CMK (cell line): ENCODE data around the gene PUS10.
"Not testable (repeated sequence)": the region's sequence is repeated elsewhere in the genome, so short reads cannot be mapped to it uniquely, and the experiment has no call there.

Experiments
- DNase-seq: peaks from one replicate; pipeline ENCODE4 v3.0.0-alpha.2; 2010; ENCODE audit warnings: low read depth

The PUS10 gene

DNA sequence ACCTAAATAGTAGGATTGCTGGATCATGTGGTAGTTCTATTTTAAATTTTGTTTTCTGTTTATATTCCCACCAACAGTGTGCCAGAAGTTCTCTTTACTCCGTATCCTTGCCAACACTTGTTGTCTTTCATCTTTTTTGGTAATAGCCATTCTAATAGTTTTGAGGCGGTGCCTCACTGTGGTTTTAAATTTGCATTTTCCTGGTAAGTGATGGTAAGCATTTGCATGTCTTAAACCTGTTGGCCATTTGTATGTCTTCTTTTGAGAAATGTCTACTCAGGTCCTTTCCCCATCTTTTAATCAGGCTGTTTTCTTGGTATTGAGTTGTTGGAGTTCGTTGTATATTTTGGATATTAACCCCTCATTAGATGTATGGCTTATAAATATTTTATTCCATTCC, 85.1 kb downstream of the PUS10 start:
- DNase-seq: no peak

DNA sequence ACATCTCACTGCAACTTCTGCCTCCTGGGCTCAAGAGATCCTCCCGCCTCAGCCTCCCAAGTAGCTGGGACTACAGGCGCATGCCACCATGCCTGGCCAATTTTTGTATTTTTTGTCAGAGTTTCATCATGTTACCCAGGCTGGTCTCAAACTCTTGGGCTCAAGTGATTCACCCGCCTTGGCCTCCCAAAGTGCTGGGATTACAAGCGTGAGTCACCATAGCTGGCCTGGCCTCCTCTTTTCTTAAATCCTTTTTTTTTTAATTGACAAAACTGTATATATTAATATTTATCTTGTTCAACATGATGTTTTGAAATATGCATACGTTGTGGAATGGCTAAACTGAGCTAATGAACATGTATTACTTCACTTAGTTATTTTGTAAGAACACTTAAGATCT, 86.0 kb downstream of the PUS10 start:
- not testable (repeated sequence) for DNase-seq

DNA sequence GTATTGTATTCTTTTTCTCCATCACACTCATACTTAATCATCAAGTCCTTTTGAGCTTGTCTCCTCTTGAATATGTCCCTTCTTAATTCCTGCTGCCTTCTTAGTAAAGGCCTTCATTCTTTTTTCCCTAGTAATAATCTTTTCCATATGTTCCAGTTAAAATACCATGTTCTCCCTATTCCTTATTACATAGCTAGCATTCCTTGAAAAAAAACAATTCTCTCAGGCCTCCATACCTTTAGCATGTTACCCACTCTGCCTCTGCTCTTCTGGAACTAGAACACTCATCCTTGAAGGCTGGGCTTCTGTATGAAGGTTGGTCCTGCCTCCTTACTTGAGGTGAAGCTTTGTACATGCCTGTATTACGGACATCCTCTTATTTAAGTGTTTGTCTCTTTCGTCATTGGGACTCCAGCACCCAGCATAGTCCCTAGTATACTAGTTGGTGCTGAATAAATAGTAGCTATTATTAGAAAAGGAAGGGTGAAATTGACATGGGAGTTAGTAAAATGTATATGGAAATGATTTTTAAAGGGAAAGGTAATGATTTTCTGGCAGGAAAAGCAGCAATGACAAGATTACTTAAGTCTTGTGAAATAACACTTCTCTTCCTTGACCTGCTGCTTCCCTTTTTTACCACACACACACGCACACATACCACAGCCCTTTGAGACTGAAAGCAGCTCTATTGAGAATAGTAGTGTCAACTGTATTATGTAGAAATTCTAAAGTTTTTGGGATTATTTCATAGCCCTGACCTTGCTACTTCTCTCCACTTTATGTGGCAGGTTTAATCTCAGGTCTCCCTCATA, 91.1 kb downstream of the PUS10 start:
- DNase-seq: no peak

DNA sequence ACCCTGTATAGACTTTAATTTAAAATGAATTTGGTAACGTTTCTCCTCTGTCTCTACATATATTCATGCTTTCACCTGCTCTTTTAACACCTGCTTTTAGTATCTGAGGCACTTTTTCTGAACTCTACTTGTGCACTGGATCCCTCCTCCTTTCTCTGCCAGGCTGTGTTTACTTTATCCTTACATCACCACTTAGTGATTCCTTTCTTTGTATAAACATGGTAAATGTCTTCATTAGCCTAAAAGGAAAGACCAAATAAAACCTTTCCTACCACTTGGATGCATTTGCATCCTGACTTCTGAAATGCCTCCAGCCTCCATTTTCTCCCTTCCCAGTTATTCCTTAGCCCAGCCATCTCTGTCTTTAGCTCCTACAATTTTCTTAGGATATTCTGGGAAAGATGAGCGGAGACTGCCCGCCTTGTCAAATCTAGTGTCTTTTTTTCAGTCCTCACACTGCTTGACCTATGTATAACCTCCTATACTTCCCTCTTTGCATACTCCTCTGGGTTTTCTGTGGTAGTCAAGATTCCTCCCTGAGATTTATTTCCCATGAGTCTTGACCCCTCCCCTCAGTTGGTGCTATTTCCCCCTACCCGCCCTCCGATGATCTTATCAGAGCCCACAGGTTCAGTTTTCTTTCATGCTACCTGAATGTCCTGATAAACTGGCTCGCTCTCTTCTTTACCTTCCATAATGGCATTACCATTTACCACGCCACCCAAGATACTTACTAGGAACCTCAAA, 91.9 kb downstream of the PUS10 start:
- no peak for DNase-seq

DNA sequence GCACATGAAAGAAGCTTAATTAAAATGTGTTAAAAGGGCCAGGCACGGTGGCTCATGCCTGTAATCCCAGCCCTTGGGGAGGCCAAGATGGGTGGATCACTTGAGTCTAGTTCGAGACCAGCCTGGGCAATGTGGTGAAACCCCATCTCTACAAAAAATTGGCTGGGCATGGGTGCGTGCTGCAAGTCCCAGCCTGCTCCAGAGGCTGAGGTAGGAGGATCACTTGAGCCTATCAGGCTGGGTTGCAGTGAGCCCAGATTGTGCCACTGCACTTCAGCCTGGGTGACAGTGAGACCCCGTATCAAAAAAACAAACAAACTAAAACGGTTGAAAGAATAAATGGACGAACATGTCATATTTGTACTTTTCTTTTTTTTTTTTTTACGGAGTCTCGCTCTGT, 110.7 kb downstream of the PUS10 start:
- no peak for DNase-seq

DNA sequence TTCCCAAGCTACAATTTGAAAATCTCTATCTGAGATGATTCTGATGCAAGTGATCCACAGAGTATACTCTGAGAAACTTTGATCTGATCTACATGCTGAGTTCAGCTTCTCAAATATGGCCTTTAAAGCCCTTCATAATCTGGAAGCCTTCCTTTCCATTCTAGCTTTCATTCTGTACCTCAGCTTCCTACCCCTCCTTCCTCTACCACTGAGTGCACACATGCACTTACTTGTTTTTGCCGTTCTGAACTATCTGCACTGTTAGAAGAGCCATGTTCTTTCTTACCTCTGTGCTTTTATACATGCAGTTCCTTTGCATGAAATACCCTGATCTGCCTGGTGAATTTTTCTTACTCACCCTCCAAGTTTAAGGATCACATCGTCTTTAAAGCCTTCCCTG, 111.7 kb downstream of the PUS10 start:
- no peak for DNase-seq

DNA sequence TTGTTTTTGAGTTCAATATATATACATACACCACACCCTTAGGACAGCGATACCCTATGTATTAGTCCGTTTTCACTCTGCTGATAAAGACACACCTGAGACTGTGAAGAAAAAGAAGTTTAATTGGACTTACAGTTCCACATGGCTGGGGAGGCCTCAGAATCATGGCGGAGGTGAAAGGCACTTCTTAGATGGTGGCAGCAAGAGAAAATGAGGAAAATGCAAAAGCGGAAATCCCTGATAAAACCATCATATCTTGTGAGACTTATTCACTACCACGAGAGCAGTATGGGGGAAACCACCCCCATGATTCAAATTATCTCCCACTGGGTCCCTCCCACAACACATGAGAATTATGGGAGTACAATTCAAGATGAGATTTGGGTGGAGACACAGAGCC, 112.2 kb downstream of the PUS10 start:
- not testable (repeated sequence) for DNase-seq

DNA sequence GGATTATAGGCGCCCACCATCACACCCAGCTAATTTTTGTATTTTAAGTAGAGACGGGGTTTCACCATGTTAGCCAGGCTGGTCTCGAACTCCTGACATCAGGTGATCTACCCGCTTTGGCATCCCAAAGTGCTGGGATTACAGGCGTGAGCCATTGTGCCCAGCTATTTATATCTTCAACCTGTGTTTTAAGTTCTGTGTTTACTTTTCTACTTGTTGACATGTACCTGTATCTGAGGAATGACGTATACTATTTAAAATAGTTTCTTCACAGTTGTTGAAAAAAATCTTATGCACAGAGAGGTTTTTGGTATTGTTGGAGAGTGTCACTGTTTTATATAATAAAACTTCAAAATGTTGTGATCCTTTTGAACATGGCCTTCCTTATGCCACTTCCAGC, 116.8 kb downstream of the PUS10 start:
- not testable (repeated sequence) for DNase-seq

DNA sequence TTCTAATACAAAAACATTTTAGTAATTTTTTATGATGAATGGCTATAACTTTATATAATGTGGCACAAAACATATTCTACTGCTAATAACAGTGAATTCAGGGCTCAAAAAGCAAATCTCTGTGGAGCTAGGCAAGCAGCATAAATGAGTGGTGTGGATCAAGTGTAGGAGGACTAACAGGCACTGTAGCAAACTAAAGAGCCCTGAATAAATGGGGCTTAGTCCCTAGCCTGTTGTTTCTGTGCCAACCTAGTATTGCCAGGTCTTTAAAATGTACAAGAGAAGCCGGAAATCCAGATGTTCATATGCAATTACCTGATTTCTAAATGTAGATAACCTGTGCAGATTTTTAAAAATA, 118.2 kb downstream of the PUS10 start:
- DNase-seq: no peak

DNA sequence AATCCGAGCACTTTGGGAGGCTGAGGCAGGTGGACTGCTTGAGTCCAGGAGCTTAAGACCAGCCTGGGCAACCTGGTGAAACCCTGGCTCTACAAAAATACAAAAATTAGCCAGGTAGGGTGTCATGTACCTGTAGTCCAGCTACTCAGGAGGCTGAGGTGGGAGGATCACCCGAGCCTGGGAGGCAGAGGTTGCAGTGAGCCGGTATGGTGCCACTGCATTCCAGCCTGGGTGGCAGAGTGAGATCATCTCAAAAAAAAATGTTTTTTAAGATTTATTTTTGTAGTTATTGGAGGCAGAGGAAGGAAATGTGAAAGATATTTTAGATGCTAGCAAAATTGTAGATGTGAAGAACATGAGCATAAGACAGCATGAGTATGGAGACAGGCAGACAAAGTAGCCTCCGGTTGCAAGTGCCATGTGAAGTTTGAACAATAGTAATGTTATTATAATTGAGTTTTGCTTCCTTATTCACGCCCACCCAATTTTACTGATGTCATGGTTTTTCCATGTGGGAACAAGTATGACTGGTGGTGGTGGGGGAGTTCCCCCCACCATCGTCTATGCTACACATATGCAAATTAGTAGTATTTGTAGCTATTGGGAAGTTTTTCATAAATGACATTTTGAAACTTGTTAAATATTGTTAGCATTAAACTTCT, 118.7 kb downstream of the PUS10 start:
- DNase-seq: no peak

DNA sequence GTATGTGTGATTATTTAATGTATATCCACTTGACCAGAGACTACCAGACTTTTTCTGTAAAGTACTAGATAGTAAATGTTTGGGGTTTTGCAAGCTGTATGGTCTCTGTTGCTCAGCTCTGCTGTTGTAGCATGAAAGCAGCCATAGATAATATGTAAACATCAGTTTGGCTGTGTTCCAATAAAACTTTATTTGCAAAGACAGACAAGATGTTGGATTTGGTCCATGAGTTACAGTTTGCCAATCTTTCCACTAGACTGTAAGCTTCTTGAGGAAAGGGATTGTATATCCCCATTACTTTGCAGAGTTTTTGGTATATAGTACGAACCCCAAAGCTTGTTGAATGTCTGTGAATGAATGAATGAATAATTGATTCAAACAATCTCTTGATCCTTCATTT, 119.5 kb downstream of the PUS10 start:
- no peak for DNase-seq
